Endothelial cell of umbilical vein (primary cell): ENCODE data around the gene AGFG1. TPM values are rescaled to one million over a fixed set of nuclear protein-coding genes. Genes with fewer than 3 reads are reported as not detected.

Source experiments
- BruUV-seq: library from RNA; stranded (reverse); fragments of 400-500 nt; replicated peaks from 2 replicates; lab custom pipeline; 2021; lab: Mats Ljungman, UMichigan
- CTCF ChIA-PET: fragments of 300-600, 350-600 bp; sonication (Branson Sonifier 250); formaldehyde crosslinking; loops from one replicate; lab custom pipeline; 2021; ENCODE audit warnings: antibody characterized with exemption, inconsistent platforms; lab: Charles Lee
- POLR2A ChIA-PET: fragments of 300-600, 350-600 bp; sonication (Branson Sonifier 250); formaldehyde crosslinking; loops from one replicate; lab custom pipeline; 2021; ENCODE audit warnings: antibody characterized with exemption, inconsistent platforms; lab: Charles Lee
- DNase-seq: peaks from one replicate; pipeline ENCODE4 v3.0.0-alpha.2; 2011; ENCODE audit warnings: low read depth, low spot score
- FAIRE-seq: peaks from 2 replicates; lab custom pipeline; 2011; peaks lifted over from hg19 to GRCh38; lab: Jason Lieb, UNC
- H2AFZ ChIP-seq: 2 replicates; pipeline ENCODE4 v1.6.0; 2012; ENCODE audit warnings: low read depth, low read length, control low read depth, inconsistent platforms
- H3K27ac ChIP-seq: 2 replicates; pipeline ENCODE4 v1.5.1; 2011; ENCODE audit warnings: low read depth, mild to moderate bottlenecking, control low read depth, low read length, moderate library complexity; ENCODE audit not compliant: insufficient read depth
- H3K27me3 ChIP-seq, 2 experiments: 2 replicates each; pipeline versions ENCODE4 v1.6.0 to v1.6.1; 2011; ENCODE audit warnings: low read length in 2 of 2, mixed read lengths in 1 of 2; ENCODE audit not compliant: control insufficient read depth in 2 of 2, insufficient read depth in 2 of 2
- H3K36me3 ChIP-seq, 2 experiments: 2 replicates in 1 of 2; 3 replicates in 1 of 2; pipeline ENCODE4 v1.5.1; 2011; ENCODE audit warnings: low read length in 2 of 2, mild to moderate bottlenecking in 1 of 2, moderate library complexity in 1 of 2; ENCODE audit not compliant: control insufficient read depth in 2 of 2, insufficient read depth in 2 of 2; ENCODE audit errors: extremely low read depth in 1 of 2
- H3K4me1 ChIP-seq: 3 replicates; pipeline ENCODE4 v1.5.1; 2011; ENCODE audit warnings: mild to moderate bottlenecking, low read length; ENCODE audit not compliant: control insufficient read depth, insufficient read depth; ENCODE audit errors: extremely low read depth
- H3K4me2 ChIP-seq: 2 replicates; pipeline ENCODE4 v1.6.1; 2011; ENCODE audit warnings: low read length, control low read depth, mixed read lengths; ENCODE audit not compliant: insufficient read depth
- H3K4me3 ChIP-seq, 3 experiments: fragments of 200-600 bp in 1 of 3; sonication (generic), shearing (Covaris generic) in 1 of 3; replicated peaks in 1 of 3; 2 replicates each; pipeline ENCODE4 v1.5.1; 2011 to 2016; ENCODE audit warnings: control low read depth in 3 of 3, low read length in 3 of 3, mild to moderate bottlenecking in 2 of 3, inconsistent platforms in 1 of 3, low read depth in 1 of 3, moderate library complexity in 1 of 3; ENCODE audit not compliant: insufficient read depth in 1 of 3
- H3K79me2 ChIP-seq: 2 replicates; pipeline ENCODE4 v1.6.0; 2012; ENCODE audit warnings: low read length, inconsistent platforms; ENCODE audit not compliant: control insufficient read depth, insufficient read depth
- H3K9ac ChIP-seq: replicated peaks from 2 replicates; pipeline ENCODE3; 2011; ENCODE audit warnings: low read length, control low read depth; ENCODE audit not compliant: insufficient read depth; ENCODE audit errors: extremely low read depth
- H3K9me1 ChIP-seq: replicated peaks from 3 replicates; pipeline ENCODE4 v1.6.0; 2011; ENCODE audit warnings: mild to moderate bottlenecking, low read length; ENCODE audit not compliant: control insufficient read depth, insufficient read depth; ENCODE audit errors: extremely low read depth
- H3K9me3 ChIP-seq: replicated peaks from 2 replicates; pipeline ENCODE4 v1.5.1; 2012; ENCODE audit warnings: low read length, inconsistent platforms; ENCODE audit not compliant: control insufficient read depth, insufficient read depth
- H4K20me1 ChIP-seq: replicated peaks from 2 replicates; pipeline ENCODE3; 2011; ENCODE audit warnings: mild to moderate bottlenecking, low read length; ENCODE audit not compliant: control insufficient read depth, insufficient read depth; ENCODE audit errors: extremely low read depth
- CTCF ChIP-seq, 2 donors: IDR thresholded peaks; 1 replicate in 1 of 2; 2 replicates in 1 of 2; pipeline ENCODE4 v1.5.1; 2011; ENCODE audit warnings: low read length in 2 of 2, mild to moderate bottlenecking in 2 of 2, moderate library complexity in 2 of 2, control low read depth in 1 of 2, inconsistent platforms in 1 of 2, low read depth in 1 of 2; ENCODE audit not compliant: insufficient read depth in 1 of 2; ENCODE audit errors: extremely low read depth in 1 of 2
- EZH2 ChIP-seq: IDR thresholded peaks from 2 replicates; pipeline ENCODE4 v1.6.1; 2012; ENCODE audit warnings: borderline replicate concordance, low read depth, mild to moderate bottlenecking, moderate library complexity, low read length, inconsistent platforms; ENCODE audit not compliant: severe bottlenecking
- FOS ChIP-seq: IDR thresholded peaks from 2 replicates; pipeline ENCODE4 v1.6.1; 2011; ENCODE audit warnings: mild to moderate bottlenecking, low read length, moderate library complexity, borderline replicate concordance; ENCODE audit not compliant: insufficient read depth
- GATA2 ChIP-seq: IDR thresholded peaks from 2 replicates; pipeline ENCODE4 v1.7.0; 2011; ENCODE audit warnings: low read depth, mild to moderate bottlenecking, moderate library complexity, mixed read lengths, low read length; ENCODE audit not compliant: insufficient read length, insufficient read depth
- JUN ChIP-seq: IDR thresholded peaks from 2 replicates; pipeline ENCODE4 v1.6.1; 2011; ENCODE audit warnings: borderline replicate concordance, low read depth; ENCODE audit not compliant: insufficient read length, insufficient read depth
- MAX ChIP-seq: IDR thresholded peaks from 2 replicates; pipeline ENCODE4 v1.6.1; 2011; ENCODE audit not compliant: insufficient read depth, insufficient read length
- MYC ChIP-seq: IDR thresholded peaks from one replicate; pipeline ENCODE4 v1.6.1; 2011; ENCODE audit warnings: mild to moderate bottlenecking, low read depth, low read length
- POLR2A ChIP-seq: IDR thresholded peaks from 2 replicates; pipeline ENCODE4 v1.6.1; 2012; ENCODE audit warnings: low read depth, mild to moderate bottlenecking, control low read depth, low read length
- POLR2AphosphoS5 ChIP-seq: IDR thresholded peaks from 2 replicates; pipeline ENCODE4 v1.6.1; 2012; ENCODE audit warnings: low read depth, mild to moderate bottlenecking, control low read depth, low read length, moderate library complexity; ENCODE audit not compliant: insufficient read depth
- dilution Hi-C: fragments of 300-500 bp; cut with MboI; formaldehyde crosslinking; loops from one replicate; pipeline ENCODE4 v1.15.0; 2019; ENCODE audit warnings: low sequenced_read_pairs; ENCODE audit not compliant: extremely low pct_ligation_motif_present
- intact Hi-C: fragments of 100-400 bp; cut with micrococcal nuclease; formaldehyde crosslinking; loops from one replicate; pipeline ENCODE4 v1.10.0; 2022
- polyA plus RNA-seq, 4 experiments: library from polyadenylated mRNA; depleted of rRNA in 3 of 4; stranded (reverse) in 3 of 4; unstranded in 1 of 4; fragments of >200 nt; gene quantifications; 2 replicates each; pipeline versions ENCODE4 v1.2.1 to v1.2.3, GENCODE V29; 2011 to 2012; ENCODE audit warnings: missing spikeins in 1 of 4
- total RNA-seq: library from RNA; stranded (reverse); gene quantifications from 2 replicates; pipeline ENCODE4 v1.2.3, GENCODE V29; 2021

AGFG1 gene
- total and polyA plus RNA-seq, 2 donors (not counting 3 experiments of a cell fraction or from before 2014, with no cell fraction given) = 87.9 to 106 TPM

GRCh38 chr2:227592694-227593387 lies 120.9 kb downstream of the AGFG1 start:
- no TSS peak for BruUV-seq
- Histone ChIP-seq H3K4me1 (no peaks in the 10 kb centered on the region), H3K9me3 (no peaks in the 10 kb centered on the region), H3K9ac (no peak overlapping the region), H4K20me1 (no peaks in the 10 kb centered on the region), H3K36me3 (no peaks in the 10 kb centered on the region), H2AFZ (no peak overlapping the region), H3K4me2 (no peak overlapping the region), H3K27me3 (peaks cover 2 to 4% of the 10 kb centered on the region in 2 experiments), H3K9me1 (no peaks in the 10 kb centered on the region), H3K79me2 (no peaks in the 10 kb centered on the region), H3K4me3 (no peak overlapping the region), H3K27ac (no peak overlapping the region)
- intact Hi-C loops = no loop called here
- ChIA-PET POLR2A (no interaction called here), CTCF (no interaction called here)
- FAIRE-seq (no peak), DNase-seq (no peak)
- dilution Hi-C loops = no loop called here
- TF ChIP-seq GATA2 (no peak), MAX (no peak), FOS (no peak), POLR2A (no peak), EZH2 (no peak), MYC (no peak), CTCF (IDR thresholded peaks at IDR 0.05; ENCODE audit: extremely low read depth in 1 of 2, insufficient read depth in 1 of 2, low read depth in 1 of 2, low read length in 2 of 2) (no peak), JUN (no peak), POLR2AphosphoS5 (no peak)
